ENCODE results near the gene SENP8. TPM values are rescaled to one million over a fixed set of nuclear protein-coding genes. Genes with fewer than 3 reads are reported as not detected.
A peak's percentile ranks its signal among the peaks of the same experiment; 100 is the strongest.

SENP8 gene
- total and polyA plus RNA-seq, 2 of the 13 experiments (the other 11 are each of a cell fraction or from before 2014, with no cell fraction given), result 2.7 to 3.0 TPM

DNA sequence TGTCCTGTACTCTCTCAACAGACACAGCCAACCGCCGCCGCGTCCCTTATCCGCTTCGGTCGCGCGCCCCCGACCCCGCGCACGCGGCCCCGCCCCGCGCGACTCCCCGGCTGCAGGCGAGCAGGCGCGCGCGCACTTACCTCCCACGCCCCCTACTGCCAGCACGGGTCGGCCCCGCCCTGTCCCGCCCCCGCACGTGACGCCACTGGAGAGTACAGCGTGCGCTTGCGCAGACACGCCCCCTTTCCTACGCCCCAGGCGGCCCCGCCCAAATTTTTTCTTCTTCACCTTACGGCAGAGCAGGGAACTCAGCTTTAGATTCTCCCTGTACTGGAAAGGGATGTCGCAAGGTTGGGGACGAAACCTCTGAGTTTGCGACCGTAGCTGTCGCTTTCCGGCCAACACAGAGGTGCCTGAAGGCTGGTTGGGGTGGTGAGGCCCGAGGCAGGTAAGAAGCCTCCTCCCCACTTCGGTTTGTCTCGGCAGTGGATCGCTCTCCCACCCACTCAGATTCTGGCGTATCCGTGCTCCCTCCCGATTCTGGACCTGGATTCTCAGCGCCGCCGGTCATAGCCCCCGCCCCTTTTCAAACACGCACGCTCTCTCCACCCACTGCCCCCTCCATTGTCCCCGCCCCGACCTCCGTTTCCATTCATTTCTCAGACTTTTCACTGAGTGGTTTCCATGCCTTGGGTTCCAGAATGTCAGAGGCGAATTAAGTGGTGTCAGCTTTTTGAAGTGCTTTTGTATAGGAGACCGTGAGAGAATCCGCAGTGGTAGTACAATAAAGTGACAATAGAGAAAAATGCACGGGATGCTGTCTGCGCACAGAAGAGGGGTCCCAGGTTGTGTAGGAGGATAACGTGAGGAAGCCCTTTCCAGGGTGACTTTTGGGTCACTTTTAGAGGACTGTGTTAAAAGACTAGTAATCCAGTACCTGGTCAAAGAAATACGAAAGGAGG is at the start of gene SENP8, which contains the start of gene MYO9A (continued):
- TF ChIP-seq, protein P1, sequence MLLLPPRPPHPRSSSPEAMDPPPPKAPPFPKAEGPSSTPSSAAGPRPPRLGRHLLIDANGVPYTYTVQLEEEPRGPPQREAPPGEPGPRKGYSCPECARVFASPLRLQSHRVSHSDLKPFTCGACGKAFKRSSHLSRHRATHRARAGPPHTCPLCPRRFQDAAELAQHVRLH (CRISPR knock-in tag; IDR thresholded peaks at IDR 0.05; ENCODE audit: borderline replicate concordance, low read depth), result no peak
- TF ChIP-seq ZNF792 (CRISPR knock-in tag; IDR thresholded peaks at IDR 0.05), result 0 out of 2 replicates have a peak, but pooled peaks have one; percentile 28
- no peak for TF ChIP-seq ZNF569 (CRISPR knock-in tag; IDR thresholded peaks at IDR 0.05; ENCODE audit: borderline replicate concordance)
- TF ChIP-seq, protein P2, sequence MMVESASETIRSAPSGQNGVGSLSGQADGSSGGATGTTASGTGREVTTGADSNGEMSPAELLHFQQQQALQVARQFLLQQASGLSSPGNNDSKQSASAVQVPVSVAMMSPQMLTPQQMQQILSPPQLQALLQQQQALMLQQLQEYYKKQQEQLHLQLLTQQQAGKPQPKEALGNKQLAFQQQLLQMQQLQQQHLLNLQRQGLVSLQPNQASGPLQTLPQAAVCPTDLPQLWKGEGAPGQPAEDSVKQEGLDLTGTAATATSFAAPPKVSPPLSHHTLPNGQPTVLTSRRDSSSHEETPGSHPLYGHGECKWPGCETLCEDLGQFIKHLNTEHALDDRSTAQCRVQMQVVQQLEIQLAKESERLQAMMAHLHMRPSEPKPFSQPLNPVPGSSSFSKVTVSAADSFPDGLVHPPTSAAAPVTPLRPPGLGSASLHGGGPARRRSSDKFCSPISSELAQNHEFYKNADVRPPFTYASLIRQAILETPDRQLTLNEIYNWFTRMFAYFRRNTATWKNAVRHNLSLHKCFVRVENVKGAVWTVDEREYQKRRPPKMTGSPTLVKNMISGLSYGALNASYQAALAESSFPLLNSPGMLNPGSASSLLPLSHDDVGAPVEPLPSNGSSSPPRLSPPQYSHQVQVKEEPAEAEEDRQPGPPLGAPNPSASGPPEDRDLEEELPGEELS (CRISPR knock-in tag; IDR thresholded peaks at IDR 0.05), result no peak
- no peak for TF ChIP-seq ZNF782 (CRISPR knock-in tag; IDR thresholded peaks at IDR 0.05; ENCODE audit: borderline replicate concordance)
- no peak for TF ChIP-seq ZNF484 (CRISPR knock-in tag; IDR thresholded peaks at IDR 0.05; ENCODE audit: borderline replicate concordance, low read depth)
- no peak for TF ChIP-seq XBP1 (CRISPR knock-in tag; IDR thresholded peaks at IDR 0.05)
- no peak for TF ChIP-seq ZNF282 (IDR thresholded peaks at IDR 0.05; ENCODE audit: partially characterized antibody)
- peak; percentile 88; the same call in 1 of the 2 replicates for TF ChIP-seq NAIF1 (CRISPR knock-in tag; IDR thresholded peaks at IDR 0.05; ENCODE audit: borderline replicate concordance)
- TF ChIP-seq ZNF3 (CRISPR knock-in tag; IDR thresholded peaks at IDR 0.05), result no peak
- no peak for TF ChIP-seq ZNF777 (CRISPR knock-in tag; IDR thresholded peaks at IDR 0.05)
- no peak for TF ChIP-seq SRSF9 (IDR thresholded peaks at IDR 0.05; ENCODE audit: borderline replicate concordance, insufficient read depth, low read depth, low read length, poor library complexity, severe bottlenecking)
- TF ChIP-seq, protein P3, sequence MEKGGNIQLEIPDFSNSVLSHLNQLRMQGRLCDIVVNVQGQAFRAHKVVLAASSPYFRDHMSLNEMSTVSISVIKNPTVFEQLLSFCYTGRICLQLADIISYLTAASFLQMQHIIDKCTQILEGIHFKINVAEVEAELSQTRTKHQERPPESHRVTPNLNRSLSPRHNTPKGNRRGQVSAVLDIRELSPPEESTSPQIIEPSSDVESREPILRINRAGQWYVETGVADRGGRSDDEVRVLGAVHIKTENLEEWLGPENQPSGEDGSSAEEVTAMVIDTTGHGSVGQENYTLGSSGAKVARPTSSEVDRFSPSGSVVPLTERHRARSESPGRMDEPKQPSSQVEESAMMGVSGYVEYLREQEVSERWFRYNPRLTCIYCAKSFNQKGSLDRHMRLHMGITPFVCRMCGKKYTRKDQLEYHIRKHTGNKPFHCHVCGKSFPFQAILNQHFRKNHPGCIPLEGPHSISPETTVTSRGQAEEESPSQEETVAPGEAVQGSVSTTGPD (CRISPR knock-in tag; IDR thresholded peaks at IDR 0.05), result no peak
- no peak for TF ChIP-seq CAMTA2 (CRISPR knock-in tag; IDR thresholded peaks at IDR 0.05; ENCODE audit: borderline replicate concordance)
- TF ChIP-seq, protein P4, sequence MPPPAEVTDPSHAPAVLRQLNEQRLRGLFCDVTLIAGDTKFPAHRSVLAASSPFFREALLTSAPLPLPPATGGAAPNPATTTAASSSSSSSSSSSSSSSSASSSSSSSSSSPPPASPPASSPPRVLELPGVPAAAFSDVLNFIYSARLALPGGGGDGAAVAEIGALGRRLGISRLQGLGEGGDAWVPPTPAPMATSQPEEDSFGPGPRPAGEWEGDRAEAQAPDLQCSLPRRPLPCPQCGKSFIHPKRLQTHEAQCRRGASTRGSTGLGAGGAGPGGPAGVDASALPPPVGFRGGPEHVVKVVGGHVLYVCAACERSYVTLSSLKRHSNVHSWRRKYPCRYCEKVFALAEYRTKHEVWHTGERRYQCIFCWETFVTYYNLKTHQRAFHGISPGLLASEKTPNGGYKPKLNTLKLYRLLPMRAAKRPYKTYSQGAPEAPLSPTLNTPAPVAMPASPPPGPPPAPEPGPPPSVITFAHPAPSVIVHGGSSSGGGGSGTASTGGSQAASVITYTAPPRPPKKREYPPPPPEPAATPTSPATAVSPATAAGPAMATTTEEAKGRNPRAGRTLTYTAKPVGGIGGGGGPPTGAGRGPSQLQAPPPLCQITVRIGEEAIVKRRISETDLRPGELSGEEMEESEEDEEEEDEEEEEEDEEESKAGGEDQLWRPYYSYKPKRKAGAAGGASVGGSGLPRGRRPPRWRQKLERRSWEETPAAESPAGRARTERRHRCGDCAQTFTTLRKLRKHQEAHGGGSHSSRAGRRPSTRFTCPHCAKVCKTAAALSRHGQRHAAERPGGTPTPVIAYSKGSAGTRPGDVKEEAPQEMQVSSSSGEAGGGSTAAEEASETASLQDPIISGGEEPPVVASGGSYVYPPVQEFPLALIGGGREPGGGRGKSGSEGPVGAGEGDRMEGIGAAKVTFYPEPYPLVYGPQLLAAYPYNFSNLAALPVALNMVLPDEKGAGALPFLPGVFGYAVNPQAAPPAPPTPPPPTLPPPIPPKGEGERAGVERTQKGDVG (CRISPR knock-in tag; IDR thresholded peaks at IDR 0.05; ENCODE audit: borderline replicate concordance), result no peak
- TF ChIP-seq ZNF557 (CRISPR knock-in tag; IDR thresholded peaks at IDR 0.05), result no peak

All from HepG2 (cell line).